Measurements from ENCODE around the gene FNBP1L.
"Not testable (repeated sequence)": the region's sequence is repeated elsewhere in the genome, so short reads cannot be mapped to it uniquely, and the experiment has no call there.

The FNBP1L gene

DNA sequence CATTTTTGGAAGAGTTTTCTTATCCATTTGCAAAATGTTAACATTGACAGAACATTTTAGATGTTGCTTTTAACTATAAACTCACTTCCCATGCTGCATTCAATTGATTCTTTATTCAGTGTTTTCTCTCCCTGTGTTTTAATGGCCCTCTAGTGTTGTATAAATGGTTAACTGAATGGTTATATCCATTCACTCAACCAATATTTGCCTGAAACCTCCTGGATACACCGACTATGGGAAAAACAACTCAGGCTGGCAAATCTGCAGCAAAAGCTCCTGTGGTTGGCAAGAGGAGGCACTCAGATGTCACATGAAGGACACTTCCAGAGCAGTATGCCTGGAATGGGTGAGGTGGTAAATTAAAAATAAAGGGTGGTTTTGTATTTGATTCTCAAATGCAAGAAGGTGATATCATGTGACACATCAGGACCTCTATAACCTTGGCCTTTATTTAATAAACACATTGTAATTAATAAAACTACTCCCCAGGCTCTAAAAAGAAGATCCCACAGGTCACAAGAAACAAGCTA lies 126.1 kb downstream of the FNBP1L start:
- no peak for DNase-seq (ENCODE audit: low read depth)

DNA sequence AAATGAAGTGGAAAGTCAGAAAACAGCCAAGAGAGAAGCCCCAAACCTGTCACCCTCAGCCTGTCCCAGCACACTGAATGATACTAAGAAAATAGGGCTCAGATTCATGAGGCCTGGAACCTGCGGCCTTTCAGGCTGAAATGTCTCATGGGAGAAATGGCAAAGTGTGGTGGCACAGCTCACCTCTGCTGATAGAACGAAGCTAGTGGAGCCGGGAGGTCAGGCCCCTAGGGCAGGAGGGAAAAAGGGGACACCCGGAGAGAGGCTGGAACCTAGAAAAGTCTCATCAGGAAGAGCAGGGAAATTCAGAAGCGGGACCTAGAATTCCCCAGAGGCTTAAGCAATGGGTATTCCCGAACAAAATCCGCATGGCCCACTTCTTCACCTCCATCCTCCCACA lies 126.6 kb downstream of the FNBP1L start:
- DNase-seq (ENCODE audit: low read depth) = no peak

DNA sequence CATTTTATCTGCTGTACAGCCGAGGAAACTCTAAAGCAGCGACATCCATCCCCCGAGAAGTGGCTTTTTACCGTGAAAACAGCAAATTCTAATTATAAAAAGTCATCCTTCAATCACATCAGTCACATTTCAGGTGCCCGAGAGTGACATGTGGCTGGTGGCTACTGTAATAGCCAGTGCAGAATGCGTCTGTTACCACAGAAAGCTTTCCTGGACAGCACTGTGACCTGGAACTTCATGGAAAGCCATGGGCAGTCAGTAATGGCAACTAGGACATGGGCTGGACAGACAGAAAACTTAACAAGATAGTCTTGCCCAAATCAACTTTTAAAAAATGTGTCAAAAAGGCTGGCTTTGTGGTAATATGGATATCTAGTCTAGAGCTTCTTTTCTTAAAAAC lies 127.1 kb downstream of the FNBP1L start:
- no peak for DNase-seq (ENCODE audit: low read depth)

DNA sequence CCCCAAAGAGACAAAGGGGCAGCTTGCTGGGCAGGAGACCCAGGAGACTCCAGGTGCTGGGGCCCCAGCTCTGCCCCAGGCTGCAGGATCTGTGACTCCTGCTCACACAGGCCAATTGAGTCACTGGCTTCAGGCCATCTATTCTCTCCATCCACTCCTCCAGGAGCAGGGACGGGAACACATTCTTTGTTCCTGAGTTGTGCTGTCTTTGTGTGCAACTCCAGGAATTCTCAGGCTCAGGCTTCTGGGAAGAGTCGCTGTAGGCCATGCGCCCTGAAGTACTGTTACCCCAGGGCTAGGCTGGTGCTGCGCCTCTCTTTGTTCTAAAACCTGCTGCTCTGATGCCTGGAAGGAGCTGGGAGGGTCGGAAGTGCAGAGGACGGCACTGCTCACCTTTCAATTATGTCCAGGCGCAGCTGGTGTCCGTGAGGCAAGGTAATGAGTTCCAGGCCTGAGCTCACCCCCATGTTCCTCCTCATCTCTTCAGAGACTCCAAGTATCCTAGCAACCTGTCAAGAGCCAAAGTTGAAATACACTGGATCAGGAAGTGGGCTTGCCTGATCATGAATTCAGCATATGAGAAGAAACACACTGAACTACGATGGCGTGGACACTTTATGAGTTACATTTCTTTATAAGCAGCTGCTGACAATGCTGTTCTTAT lies 127.8 kb downstream of the FNBP1L start:
- no peak for DNase-seq (ENCODE audit: low read depth)

DNA sequence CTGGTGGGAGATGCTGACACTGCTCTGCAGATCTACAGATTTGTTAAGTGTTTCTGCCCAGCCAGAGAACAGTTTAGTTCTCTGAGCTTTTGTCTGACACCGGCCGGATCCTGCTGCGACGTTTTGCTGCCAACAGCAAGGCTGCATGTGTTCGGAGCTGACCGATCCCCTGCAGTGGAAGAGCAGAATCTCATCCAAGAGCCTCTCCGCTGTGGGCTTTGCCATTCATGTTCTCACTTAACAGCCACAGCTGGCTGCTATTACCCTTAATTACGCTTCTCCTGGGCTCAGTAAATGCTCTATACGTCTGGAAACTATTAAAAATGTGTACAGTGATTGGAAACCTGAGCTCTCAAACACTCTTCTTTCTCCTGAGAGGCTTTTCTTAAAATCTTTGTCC lies 128.4 kb downstream of the FNBP1L start:
- no peak for DNase-seq (ENCODE audit: low read depth)

DNA sequence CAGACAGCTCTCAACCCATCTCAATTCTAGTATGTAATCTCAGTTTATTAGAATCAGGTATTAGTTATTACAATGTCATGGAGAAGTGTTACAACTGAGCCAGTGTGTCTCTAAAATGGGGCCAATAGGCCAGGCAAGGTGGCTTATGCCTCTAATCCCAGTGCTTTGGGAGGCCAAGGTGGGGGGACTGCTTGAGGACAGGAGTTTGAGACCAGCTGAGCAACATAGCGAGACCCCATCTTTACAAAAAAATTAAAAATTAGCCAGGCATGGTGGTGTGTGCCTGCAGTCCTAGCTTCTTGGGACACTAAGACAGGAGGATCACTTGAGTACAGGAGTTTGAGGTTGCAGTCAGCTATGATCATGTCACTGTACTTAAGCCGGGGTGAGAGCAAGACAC lies 128.8 kb downstream of the FNBP1L start:
- DNase-seq (ENCODE audit: low read depth) = no peak

DNA sequence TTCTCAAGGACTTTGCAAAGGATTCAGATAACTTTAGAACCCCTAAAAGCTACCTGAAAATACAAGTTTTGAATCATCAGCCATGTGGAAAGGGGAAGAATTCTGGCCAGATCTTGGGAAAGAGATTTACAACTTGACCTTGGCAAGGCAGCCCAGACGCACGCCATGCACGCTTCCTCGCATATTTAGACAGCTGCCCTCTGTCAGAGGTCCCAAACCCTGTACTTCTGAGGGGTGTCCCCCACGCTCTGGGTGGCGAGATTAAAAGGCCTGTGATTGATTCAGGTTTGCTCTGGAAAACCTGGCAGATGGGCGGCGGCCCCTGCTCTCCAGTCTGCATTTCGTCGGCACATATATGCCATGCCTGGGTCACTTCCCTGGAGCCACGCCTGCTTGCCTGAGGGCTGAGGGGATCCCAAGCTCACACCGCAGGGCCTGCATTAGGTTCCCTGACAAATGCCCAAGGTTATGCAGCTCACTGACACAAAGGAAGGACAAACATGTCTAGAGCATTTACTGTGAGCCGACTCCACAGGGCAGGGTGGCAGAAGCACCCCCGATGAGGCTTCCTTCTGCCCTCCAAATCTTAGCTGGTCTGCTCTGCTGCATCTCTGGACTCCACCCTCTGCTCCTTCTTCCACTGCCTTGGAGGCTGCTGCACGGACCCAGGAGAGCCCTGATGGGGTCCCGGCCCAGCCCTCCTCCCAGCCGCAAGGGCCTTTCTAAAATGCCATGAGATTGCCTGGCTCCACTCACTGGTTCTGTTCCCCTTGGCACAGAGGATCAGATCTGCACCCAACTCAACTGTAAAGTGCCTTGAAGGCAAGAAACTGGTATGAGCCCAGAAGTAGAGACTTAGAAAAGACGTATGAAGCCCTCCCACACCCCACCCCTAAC lies 129.9 kb downstream of the FNBP1L start:
- DNase-seq (ENCODE audit: low read depth) = no peak

DNA sequence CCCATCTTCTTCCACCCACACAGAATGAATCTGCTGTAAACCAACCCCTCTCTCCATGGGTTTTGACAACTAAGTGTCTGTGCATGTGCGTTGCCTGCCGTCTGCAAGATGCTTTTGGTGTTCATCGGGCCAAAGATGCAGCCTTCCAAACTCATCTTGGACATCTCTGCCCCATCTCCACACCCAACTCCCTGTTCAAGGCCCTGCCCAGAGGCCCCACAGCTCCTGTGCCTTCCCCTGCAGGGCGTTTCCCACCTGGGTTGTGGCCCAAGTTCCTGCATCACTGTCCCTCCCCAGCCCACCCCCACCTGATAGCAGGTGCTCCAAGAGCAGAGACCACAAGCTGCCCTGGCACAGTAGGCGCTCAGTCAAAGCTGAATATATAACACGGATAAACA lies 130.5 kb downstream of the FNBP1L start:
- no peak for DNase-seq (ENCODE audit: low read depth)

DNA sequence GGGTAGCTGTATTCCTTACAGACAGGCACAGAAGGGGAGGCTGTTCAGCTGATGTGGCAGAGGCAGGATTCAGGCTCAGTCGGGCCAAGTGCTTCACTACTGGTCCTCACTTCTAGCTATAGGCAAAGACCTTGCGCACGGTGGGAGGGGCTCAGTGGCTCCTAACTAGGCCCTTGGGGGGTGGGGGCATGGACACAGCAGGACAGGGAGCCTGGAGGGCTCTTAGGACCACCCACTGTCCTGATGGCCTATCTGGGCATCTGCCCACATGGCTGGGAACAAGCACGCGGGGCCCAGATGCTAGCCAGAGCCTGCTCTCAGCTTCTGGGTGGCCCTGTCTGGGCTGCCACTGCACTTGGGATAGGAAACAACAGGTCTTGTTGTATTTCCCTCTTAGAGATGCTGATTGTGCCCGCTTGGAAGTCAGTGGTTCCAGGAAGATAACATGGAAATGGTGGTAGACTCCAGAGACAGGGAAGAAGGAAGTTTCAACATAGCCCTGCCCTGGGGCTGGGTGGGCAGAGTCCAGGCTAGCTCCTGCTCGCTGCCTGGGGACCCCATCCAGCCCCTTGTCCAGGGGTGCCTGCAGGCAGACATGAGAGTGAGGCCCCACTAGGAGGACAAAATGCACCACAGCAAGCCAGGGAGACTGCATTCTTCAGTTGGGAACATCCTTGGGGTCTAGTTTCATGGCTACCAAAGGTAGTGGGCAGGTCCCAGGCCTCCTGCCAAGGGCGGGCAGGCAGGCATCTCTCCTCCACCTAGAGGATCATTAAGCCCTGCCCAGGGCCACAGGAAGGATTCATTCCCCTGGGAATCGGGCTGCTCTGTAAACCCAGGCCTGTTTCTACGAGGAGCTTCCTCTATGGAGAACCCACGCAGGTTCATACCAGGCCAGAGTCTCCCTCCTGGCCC lies 131.2 kb downstream of the FNBP1L start:
- no peak for DNase-seq (ENCODE audit: low read depth)

DNA sequence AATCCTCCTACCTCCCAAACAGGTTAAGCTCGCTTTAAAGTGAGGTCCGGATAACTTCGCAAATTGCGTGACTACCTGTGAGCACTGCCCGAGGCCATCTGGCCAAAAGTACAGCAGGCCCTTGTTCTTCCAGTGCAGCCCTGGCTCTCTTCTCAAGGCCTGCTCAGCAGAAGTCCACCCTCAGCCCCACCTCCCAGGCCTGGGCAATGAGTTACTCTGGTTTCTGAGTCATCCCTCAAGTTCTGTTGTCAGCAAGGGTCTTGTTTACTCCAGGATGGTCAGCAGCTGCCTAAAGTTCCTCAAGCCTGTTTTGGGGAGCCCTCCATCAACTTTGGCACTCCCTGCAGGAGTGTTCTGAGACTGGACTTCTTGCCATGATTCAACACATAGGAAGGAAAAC lies 132.0 kb downstream of the FNBP1L start:
- DNase-seq (ENCODE audit: low read depth) = no peak

DNA sequence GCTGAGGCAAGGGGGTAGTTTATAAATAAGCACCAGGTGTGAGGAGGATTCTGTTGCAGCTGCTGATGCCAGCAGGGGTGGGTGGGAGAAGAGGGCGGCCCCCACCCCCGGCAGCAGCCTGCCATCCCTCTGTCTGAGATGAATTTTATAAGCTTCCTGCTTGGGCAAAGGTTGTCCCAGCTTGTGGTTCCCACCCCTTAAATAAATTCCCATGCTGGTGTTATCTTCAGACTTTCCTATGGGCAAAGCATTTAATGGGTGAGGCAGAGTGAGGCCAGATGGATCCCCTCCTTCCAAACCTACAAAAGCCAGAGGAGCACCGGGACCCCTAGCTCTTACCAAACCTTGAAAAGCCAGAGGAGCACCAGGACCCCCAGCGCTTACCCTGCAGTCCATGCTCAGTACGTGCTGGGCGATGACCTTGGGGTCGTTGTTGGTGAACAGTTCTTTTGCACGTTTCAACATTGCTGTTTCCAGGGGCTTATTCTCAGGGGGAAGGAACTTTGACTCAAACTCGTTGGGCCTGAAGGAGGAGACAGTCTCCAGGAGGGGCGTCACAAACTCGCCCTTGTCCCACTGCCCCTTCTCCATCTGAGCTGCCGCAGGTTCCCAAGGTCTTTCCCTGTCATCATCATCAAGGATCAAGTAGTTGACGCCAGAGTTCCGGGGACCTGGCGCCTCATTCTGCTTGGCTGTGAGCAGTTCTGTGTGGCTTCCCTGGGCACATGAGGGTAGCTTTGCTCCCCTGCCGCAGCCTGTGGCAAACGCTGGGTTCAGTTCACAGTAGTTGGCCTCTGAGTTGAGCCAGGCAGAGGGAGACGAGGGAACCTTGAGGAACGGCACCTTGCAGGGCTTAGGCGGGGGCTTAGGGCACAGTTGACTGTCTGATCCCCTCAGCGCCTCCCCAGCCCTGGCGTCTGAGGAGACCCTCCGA lies 134.3 kb downstream of the FNBP1L start:
- no peak for DNase-seq (ENCODE audit: low read depth)

DNA sequence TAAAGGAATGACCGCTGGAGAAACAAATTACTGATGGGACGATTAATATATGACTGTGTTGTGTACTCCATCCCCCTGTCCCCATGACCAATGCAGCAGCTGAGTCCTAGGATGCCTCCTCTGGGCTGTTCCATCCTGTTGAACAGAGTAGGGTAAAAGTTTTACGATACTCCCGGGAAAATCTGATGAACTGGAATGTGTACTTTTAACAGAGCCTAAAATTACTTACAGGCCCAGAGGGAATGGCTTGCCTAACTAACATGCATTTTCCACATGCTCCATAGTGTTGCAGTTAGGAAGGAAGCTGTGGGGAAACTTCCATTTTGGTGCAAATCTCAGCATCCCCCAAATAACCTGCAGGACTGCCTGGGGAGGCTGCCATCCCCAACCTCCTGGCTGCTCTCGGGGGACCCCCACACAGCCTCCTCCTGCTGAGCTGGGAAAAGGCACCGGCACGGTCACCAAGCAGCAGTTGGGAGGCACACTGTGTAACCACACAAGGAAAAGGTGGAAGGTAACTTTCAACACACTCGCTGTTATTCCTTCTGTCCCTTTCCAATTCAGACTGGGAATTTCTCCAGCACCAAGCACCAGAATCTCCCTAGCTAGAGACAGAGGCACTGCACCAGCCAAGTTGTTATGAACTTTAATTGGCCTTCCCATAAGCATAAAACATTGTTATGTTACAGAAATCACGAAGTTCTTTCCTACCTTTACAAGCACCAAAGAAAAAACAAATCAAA lies 136.5 kb downstream of the FNBP1L start:
- DNase-seq (ENCODE audit: low read depth) = no peak

DNA sequence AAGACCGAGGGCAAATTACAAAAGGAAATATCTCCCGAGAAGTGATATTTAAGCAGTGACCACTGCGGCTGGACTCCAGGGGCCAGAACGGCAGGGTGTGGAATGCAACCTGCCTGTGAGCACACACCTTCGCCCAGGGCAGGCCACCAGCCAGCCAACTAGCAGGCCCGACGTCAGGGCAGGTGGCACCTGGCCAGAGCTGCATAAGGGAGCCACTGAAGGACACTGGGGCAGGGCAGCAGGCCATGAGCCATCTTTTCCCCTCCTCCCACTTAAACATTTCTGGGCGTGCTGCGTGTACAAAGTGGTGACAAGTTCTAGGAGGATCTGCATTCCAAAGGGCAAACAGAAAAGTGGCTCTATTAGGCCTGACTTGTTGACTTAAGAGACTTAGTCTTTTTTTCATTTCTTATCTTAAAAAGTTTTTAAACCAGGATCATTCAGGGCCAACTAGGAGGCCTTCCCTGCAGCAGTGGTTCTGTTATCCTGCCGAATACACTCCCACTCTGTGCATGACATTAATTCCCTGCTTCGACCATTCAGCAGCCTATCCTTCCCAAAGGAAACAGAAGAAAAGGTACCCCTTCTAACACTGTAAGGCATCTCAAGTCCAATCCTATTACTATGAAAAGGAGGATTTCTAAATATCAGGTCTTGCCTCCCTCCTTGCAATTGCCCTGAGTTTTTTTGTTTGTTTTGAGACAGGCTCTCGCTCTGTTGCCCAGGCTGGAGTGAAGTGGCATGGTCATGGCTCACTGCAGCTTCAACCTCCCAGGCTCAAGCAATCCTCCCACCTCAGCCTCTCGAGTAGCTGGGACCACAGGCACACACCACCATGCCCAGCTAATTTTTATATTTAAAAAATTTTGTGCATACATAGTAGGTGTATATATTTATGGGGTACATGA lies 137.4 kb downstream of the FNBP1L start:
- no peak for DNase-seq (ENCODE audit: low read depth)

DNA sequence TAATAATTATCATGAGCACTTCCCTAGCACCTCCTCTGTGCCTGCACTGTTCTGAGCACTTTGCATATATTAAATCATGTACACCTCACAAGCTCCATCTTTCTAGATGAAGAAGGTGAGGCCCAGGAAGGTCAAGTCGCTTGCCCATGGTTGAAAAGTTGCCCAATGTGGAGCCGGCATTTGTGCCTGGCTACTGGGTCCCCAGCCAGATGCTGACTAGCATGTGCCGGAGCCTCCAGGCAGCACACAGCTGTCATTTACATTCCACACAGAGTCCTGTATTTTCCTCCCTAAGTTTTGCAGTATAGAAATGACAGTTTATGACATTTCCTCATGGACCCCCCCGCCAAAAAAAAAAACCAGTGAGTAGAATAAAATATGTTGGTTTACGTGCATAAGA lies 139.4 kb downstream of the FNBP1L start:
- DNase-seq (ENCODE audit: low read depth) = no peak

DNA sequence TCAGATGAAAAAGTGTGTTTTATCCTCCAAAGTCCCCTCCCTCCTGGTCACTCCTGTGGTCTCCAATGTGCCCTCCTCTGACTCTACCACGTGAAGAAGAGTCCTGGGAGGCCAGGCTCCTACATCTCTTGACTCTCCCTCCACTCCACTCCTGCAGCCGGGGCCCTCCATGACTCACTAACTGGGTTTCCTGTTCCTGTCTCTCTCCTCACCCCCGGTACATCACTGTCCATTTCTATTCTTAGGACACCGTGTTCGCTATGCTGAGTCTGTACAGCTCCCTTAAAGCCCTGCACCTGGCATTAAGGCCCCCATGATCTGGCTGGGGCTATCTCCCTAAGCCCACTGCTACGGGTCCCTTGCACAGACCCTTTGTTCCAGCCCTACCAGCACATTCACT lies 140.3 kb downstream of the FNBP1L start:
- no peak for DNase-seq (ENCODE audit: low read depth)

DNA sequence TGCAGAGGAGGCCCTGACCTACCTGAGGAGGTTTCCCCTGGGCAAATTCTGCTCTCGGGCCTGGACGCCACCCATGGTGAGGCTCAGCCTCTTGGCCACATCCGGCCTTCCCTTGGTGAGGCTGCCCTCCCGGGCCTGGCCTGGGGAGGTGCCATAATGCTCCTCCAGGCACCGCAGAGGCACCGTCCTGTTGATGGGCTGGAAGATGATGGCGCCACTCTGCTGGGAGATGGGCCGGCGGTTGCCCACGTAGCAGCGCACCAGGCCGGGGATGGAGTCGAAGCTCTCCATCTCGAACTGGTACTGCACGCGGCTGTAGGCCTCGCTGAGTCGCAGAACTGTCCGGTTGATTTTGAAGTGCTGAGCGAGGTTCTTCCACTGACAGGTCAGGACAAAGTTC lies 141.0 kb downstream of the FNBP1L start:
- no peak for DNase-seq (ENCODE audit: low read depth)

DNA sequence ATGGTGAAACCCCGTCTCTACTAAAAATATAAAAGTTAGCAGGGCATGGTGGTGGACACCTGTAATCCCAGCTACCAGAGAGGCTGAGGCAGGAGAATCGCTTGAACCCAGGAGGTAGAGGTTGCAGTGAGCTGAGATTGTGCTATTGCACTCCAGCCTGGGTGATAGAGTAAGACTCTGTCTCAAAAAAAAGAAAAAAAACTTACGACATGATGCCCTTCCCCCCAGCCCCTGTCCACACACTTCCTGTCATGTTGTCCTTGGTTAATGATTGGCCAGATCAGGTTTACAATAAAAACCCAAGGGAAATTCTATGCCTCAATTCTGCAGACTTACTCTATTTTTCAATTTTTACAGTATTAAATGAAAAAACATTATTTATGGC lies 143.4 kb downstream of the FNBP1L start:
- DNase-seq (ENCODE audit: low read depth) = not testable (repeated sequence)

DNA sequence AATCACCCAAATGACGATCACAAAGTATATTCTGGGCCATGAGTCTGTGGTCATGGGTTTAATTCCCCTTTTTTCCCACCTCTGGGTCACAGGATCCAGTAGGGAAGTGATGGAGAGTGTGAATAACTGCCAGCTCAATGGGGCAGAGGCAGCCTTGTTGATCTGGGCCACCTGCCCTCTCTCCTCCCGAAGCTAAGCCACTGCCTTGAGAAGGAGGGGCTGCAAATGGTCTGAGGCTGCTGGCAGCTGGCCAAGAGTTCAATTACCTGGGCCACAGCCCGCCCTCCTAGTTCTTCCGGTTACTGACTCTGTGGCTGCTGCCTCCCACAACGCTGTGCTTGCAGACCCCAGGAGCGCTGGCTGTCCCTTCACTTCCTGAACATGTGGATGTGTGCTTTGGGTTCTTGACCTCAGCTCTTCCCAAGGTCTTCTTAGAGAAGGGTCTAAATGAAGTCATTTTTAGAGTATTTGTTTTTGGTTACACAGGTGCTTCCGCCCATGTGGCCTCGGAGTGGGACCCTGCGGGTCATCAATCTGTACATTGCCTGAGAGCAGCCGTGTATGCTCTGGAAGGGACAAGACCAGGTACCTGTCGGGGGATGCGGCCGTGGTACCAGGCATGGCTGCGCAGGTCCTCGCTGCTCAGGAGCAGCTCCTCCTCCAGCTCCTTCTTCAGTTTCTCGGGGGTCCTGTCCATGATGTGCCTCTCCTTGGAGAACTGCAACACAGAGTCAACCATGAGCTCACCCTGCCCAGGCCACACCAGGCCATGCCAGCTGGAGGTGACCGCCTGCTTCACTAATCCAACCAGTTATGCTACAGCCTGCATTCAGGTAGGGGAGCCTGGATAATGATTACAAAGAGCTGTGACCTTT lies 144.0 kb downstream of the FNBP1L start:
- no peak for DNase-seq (ENCODE audit: low read depth)

Data from stimulated activated CD8-positive, alpha-beta memory T cell treated with anti-CD3 and anti-CD28 coated beads, Interleukin-12 subunit alpha, Interleukin-12 subunit beta, amount 100 ng/mL, for 1 hour (primary cell).